NCI-H1417 treated with DMSO at 0.1 percent for 48 hours (cell line): ENCODE results near the gene RFC4.
A peak's percentile ranks its signal among the peaks of the same experiment; 100 is the strongest.

Experiments
- DNase-seq: peaks from one replicate; lab custom pipeline; 2025; lab: John Stamatoyannopoulos, UW

Gene RFC4

DNA sequence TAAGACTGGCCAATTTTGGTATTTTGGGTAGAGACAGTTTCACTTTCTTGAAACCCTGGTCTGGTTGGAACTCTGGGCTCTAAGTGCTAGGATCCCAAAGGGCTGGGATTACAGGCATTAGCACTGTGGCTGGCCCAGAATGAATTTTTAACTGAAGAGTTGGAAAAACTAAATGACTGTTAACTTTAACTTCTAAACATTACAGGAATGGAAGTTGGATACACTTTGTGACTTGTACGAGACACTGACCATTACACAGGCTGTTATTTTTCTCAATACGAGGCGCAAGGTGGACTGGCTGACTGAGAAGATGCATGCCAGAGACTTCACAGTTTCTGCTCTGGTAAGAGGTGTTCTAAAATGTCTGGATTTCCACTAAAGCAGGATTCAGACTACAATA lies 19.4 kb downstream of the RFC4 start:
- no peak for DNase-seq

DNA sequence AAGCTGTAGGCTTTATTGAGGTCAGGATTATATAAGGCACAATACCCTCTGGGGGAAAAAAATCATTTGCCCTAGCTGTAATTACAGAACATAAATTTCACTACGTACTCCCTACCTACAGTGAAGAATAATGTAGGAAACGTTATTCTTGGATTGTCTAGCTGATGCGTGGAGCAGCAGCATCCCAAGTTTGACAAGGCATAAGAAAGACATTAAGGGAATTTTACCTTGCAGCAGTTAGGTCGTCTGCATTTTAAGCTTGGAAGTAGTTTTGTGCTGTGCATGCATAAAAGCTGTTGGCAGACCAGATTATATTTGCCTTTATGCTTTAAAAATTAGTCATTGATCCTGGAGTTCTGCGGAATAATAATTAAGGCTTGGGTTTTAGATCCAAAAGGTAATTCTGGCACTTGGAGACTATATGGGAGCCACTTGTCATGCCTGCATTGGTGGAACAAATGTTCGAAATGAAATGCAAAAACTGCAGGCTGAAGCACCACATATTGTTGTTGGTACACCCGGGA lies 20.7 kb downstream of the RFC4 start:
- no peak for DNase-seq

DNA sequence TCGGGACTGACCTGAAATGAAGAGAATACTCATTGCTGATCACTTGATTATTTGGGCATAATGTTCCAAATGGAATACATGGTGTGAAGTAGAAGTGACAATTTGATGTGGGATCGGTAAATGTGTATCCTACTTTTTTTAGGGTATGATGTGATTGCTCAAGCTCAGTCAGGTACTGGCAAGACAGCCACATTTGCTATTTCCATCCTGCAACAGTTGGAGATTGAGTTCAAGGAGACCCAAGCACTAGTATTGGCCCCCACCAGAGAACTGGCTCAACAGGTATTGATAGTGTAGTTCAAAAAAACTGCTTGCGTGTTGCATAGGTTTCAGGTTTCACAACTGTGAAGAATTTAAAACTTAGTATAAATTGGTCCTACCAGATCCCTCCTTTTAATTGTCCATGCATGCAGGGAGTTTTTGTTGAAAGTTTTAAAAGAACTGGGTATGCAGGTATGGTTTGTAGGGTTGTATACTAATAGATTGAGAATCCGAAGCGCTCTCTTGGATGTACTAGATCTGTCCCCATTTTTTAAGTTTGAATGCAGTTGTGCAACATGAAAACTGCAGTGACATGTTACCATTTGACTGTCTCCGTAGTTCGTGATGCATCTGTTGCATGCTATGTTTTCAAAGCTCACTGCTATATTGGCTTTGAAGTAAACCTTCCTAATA lies 21.3 kb downstream of the RFC4 start:
- DNase-seq, result no peak

DNA sequence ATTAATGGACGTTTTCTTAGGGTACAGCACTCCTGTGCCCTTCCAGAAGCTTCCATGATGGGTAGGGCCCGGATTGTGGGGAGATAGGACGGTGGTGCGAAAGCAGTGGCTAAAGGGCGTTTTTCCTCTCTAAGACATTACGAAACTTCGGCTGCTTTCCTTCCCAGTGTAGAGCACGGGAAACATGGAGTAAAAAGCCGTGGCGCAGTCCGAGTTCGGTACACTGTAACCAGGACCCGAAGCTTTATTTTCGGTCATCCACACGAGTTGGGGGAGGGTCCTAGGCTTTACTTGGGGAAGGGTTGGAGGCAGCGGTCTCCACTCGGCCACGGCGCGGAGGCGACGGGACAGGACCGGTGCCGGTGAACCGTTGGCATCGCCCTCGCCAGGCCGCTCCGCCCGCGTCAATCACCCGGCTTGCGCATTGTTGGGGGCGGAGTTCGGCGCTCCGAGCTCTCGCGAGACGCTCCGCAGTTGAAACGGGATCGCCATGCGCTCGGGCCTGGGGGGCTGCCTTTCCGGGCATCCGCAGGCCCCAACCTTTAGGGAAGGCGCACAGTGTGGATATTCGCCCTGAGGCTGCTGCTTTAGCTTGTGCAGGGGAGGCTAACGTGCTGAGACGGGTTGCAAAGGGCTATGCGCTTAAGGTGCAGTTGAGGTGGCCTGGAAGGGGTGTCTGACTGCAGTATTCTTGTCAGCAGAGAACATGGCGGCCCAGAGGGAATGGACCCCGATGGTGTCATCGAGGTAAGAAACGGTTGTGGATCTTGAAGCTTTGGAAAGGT lies 22.4 kb downstream of the RFC4 start:
- DNase-seq, result no peak

DNA sequence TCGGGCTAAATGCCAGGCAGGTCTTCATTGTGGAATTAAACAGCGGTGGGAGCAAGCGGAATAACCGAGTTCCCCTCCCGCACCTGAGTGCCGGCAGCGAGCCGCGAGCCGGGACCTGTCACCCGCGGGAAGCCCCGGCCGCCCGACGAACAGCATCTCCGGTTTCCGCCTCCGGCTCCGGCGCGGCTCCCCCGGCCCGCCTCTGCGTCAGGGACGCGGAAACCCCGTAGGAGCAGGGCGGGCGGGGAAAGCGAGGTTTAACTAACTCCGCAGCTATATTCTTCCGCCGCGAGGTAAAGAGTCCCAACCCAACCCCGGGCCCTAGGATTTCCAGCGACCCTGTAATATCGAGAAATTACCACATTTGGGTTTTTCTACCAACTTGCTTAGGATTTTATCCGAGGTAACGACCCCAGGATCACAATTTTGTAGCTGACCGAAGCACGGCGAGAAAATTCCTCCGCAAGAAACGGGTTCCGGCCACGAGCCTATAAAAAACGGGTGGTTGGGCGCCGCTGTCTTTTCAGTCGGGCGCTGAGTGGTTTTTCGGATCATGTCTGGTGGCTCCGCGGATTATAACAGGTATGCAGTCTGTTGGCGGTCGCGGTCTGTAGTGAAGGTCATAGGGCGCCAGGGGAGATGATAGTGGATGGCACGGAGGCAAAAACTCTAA lies 23.1 kb downstream of the RFC4 start, which contains the start of gene EIF4A2:
TSS of gene EIF4A2 (plus strand) at position 520 of the 673 bp plus-strand sequence. CDS start at position 554, 34 bp downstream.
- peak; percentile 89 for DNase-seq

DNA sequence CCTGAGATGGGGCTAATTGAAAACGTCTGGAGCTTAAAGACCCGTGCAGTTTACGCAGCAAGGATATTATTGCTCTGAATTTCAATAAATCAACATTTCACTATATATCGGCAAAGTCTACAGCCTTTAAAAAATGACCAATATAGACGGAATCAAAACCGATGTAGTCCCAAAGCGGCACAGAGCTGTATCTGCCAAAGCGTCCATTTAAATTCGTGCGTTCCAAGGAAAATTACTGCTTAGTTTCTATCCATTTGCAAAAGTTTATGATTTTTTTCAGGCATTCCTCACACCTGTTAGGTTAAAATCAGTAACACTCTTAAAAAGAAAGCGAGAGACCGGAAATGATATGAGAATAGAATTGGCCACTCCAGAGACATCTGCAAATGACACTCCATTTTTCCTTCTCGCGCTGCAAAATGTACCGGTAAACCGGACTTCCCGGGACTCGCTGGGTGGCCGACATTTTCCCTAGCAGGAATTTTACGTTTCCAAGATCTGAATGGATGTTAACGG lies 23.7 kb downstream of the RFC4 start:
- DNase-seq, result peak; percentile 34

DNA sequence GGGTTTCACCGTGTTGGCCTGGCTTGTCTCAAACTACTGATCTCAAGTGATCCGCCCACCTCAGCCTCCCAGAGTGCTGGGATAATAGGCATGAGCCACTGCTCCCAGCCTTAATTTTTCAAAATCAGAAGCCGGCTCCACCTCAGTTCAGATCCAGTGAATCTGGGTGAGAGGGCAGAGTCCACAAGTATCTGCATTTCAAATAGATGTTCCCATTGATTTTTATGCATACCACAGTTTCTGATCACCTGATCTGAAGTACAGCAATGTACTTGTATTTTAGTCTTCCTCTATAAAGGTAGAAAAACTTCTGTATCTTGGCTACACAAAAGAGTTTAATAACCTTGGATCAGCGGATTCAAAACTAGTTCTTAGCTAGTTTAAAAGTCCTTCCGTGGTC lies 27.1 kb downstream of the RFC4 start:
- DNase-seq, result no peak

DNA sequence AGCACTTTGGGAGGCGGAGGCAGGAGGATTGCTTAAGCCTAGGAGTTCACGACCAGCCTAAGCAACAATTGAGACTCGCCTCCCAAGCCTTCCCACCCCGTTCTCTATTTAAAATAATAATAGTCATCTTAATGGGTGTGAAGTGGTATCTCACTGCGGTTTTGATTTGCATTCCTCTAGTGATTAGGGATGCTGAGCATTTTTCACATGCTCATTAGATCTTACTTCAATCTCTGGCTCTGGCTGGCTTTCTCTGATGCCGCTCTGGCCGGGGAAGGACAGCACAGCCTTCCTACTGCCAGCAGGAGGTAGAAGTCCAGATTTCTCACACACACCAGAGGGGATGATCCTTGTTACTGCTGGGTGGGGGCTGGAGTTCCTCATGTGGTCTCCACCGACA lies 30.3 kb downstream of the RFC4 start:
- no peak for DNase-seq

DNA sequence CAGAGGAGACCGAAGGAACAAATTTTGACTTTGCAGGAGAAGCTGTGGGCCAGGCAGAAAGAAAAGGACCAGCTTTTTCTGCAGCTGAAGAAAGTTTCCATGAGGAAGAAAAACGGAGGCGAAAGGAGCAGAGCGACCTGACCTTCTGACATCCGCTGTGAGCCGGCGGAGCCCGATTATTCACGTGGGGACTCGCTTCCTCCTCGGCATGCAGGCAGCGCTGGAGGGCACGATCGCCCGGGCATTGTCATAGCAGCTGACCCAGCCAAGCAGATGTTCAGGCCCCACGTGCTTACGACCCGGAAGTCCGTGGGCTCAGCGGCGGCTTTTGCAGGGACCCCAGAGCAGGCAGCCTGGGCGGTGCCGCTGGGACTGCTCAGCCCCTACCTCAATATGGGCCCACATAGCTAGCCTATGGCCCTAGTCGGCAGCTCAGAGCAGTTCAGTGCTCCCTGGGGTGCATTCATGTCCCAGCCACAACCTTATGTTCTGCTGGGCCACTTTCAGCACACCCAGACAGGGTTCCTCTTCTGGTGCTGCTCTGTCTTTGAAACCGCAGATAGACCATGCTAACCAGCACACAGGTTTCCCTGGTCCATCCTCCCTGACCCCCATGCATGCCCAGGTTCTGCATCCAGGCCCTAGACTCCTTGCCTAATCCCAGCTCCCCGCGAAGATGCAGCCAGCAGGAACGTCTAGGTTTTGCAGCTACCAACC lies 33.4 kb downstream of the RFC4 start:
- no peak for DNase-seq

DNA sequence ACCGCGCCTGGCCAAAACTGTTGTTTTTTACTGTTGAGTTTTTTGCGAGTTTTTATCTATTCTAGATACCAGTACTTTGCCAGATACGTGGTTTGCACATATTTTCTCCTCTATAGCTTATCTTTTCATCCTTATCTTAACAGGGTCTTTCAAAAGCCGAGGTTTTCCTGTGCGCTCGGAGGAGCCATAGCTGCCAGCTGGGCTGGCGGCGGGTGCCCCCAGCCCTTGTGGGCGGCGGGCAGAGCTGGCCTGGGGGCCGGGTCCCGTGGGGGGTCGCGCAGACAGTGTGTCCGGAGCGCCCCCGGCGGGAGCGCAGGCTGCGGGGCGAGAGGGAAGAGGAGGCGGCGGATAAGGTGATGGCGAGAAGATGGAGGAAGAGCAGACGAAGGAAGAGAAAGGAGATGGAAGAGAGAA lies 34.0 kb downstream of the RFC4 start:
- DNase-seq, result no peak

DNA sequence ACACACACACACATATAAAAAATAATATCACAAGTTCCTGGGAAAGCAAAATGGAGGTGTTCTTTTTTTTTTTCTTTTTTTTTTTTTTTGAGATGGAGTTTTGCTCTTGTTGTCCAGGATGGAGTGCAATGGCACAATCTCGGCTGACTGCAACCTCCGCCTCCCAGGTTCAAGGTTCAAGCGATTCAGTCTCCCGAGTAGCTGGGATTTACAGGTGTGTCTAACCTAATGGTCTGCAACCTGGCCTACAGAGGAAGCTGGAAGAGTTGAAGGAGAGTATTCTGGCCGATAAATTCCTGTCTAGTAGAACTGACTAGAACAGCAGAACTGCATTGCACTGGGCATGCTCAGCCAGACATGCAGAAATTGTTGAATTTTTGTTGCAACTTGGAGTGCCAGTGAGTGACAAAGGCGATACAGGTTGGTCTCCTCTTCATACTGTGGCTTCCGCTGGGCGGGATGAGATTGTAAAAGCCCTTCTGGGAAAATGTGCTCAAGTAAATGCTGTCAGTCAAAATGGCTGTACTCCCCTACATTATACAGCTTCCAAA lies 45.3 kb downstream of the RFC4 start:
- no peak for DNase-seq

DNA sequence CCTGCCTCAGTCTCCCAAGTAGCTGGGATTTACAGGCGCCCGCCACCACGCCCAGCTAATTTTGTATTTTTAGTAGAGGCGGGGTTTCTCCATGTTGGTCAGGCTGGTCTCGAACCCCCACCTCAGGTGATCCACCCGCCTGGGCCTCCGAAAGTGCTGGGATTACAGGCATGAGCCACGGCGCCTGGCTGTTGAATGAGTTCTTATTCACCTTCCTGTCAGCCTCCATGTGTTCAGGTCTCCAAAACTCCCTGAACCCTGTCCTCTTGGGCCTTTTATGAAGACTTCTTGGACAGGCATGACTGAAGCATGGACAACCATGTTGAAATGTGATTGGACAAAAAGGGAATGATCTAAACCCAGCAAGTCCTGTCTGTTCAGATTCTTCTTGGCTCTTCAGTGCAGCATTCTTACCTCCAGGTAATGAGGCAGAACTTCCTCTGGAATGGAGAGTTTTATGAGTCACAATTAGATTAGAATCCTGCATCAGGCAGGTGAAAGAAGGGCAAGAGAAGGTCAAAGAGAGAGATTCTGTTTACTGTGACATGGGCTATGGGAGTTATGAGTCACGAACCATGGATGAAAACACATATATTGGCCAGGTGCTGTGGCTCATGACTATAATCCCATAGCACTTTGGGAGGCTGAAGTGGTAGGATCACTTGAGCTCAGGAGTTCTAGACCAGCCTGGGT lies 46.0 kb downstream of the RFC4 start:
- DNase-seq, result no peak

DNA sequence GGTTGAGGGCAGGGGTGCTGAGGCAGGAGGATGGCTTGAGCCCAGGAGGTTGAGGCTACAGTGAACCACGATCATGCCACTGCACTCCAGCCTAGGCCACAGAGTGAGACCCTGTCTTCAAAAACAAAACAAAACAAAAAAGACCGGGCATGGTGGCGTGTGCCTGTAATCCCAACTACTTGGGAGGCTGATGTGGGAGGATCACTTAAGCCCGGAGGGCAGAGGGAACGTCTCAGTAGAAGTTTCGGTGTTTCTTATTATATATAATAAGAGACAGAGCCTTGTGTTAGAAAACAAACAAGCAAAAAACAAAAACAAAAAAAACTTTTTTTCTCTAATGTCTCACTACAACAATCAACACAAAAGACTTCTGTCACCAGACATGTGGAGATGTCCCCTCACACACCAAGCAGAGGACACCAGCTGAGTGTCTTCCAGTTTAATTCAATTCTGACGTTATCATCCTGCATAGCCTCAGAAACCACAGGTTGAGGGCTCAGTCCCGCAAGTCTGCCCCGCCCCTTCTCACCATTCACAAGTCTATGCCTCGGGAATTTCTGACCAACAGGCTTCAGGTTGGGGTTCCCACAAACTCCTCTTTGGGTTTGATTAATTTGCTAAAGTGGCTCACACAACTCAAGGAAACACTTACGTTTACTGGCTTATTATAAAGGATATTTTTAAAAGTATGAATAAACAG lies 46.9 kb downstream of the RFC4 start:
- no peak for DNase-seq

DNA sequence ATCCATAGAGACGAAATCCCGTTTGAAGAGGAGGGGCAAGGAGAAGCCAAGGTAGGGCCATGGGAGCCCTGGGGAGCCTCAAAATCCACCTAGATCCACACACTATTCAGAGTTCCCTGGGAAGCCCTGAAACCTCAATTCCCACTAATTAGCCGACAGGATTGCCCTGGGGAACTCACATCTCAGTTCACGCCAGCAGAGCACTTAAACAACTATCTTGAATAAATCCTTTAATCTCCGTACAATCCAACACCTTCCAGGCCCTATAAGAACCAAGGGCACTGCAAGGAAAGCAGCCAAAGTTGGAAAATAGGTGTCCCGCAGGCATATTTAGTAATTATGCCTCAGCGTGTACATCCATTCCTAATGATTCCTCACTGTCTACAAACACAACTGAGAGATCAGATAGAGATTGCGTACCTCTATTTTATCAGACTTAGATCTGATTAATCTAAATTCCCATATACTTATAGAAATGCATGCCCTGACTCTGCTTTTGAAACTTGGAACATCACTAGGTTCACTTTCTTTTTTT lies 48.5 kb downstream of the RFC4 start:
- DNase-seq, result no peak

DNA sequence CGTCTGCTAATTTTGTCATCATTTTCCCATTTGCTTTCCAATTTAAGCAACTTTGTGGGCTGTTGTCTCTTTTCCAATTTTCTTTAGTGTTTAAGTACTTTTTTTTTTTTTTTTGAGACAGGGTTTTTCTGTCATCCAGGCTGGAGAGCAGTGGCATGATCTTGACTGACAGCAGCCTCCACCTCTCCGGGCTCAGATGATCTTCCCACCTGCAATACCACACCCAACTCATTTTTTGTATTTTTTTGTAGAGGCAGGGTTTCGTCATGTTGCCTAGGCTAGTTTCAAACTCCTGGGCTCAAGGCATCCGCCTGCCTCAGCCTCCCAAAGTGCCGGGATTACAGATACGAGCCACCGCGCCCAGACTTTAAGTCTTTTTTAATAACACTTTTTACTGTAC lies 49.1 kb downstream of the RFC4 start:
- no peak for DNase-seq

DNA sequence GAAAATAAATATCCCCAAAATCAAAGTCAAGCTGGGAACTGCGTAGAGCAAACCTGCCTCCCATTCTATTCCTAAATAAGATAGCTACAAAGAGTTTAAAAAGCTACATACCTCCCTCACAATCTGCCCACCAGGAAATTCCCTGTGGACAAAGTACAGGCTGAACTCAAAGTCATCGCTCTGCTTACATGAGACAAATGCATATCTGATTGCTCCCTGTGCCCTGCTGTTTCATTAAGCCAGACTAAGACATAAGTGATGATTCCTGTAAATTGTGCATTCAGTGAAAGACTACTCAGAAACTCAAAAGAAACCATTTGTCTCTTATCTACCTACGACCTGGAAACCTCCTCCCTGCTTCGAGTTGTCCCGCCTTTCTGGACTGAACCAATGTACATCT lies 51.4 kb downstream of the RFC4 start:
- no peak for DNase-seq

DNA sequence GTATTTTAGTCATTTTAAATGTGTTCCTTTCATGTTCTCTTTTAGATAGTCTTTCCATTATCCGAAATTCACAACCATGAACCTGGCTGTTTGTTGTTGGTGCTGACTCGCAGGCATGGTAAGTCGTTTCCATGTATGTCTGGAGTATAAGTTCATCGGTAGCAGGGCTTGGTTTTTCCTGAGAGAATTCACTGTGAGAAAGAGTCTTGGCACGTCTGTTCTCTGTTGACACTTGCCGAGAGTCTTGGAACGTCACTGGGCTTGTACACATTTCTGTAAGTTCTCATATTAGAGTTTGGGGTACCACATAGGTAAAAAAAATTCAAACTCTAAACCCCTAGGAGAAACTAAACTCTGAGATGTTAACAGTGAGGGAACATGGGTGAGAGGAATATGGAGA lies 52.3 kb downstream of the RFC4 start:
- no peak for DNase-seq

DNA sequence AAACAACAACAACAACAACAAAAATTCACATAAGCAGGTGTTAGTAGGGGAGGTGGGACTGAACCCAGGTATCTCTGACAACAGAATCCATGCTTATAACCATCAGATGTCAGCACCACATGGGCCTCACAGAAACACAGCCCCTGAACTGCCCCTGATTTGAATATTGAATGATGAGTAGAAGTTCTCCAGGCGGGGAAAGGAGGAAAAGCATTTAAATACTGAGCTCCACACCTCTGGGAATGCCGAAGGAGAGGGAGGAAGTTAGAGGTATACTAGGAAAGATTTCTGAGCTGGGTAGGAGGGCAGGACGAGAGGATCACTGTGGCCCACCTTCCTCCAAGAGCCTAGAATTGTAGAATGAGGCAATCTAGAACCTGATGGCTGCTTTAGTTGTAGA lies 54.8 kb downstream of the RFC4 start:
- no peak for DNase-seq

DNA sequence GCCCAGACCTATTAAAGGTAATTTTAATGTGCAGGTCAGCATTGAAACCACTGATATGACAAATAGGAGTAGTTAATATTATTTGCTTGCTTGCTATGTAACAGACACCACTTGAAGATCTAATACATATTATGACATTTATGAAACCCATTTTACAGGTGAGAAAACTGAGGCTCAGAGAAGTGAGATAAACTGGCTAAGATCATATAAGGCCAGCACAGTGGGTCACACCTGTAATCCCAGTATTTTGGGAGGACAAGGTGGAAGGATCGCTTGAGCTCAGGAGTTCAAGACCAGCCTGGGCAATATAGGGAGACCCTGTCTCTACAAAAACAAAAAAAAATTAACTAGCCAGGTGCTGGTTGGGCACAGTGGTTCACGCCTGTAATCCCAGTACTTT lies 56.0 kb downstream of the RFC4 start:
- DNase-seq, result no peak

DNA sequence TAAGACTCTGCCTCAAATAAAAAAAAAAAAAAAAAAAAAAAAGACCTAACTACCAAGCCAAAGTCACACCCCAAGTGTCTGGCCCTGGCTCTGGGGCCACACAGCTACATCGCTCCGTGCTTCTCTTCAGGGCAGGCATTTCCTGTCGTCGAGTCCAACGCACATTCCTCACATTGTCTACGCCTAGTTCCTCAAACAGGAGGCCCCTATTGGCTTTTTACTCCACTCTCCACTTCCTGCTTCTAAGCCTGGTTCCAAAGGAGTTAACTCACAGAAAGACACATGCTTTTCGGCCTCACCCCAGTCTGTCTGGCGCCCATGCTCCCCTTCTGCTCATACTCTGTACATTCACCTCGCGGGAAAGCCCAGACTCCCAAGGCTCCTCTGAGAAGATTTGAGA lies 60.3 kb downstream of the RFC4 start:
- no peak for DNase-seq
